Activated naive CD8-positive, alpha-beta T cell treated with anti-CD3 and anti-CD28 coated beads for 36 hours (primary cell): Measurements from ENCODE around the gene RFK. TPM values are rescaled to one million over a fixed set of nuclear protein-coding genes. Genes with fewer than 3 reads are reported as not detected.
"Not testable (repeated sequence)": the region's sequence is repeated elsewhere in the genome, so short reads cannot be mapped to it uniquely, and the experiment has no call there.

Experiments
- DNase-seq: peaks from one replicate; pipeline ENCODE4 v3.0.0; 2021
- H3K27ac Mint-ChIP-seq: one replicate; pipeline ENCODE4 v1.8.0; 2022; ENCODE audit warnings: mild to moderate bottlenecking, moderate library complexity, mixed read lengths
- H3K27me3 Mint-ChIP-seq: one replicate; pipeline ENCODE4 v1.8.0; 2022; ENCODE audit warnings: mild to moderate bottlenecking, mixed read lengths
- H3K36me3 Mint-ChIP-seq: one replicate; pipeline ENCODE4 v1.8.0; 2021; ENCODE audit warnings: mild to moderate bottlenecking, mixed read lengths
- H3K4me1 Mint-ChIP-seq: one replicate; pipeline ENCODE4 v1.8.0; 2021; ENCODE audit warnings: mixed read lengths
- H3K4me3 Mint-ChIP-seq: one replicate; pipeline ENCODE4 v1.8.0; 2022; ENCODE audit warnings: mild to moderate bottlenecking, moderate library complexity, mixed read lengths
- H3K9me3 Mint-ChIP-seq: one replicate; pipeline ENCODE4 v1.8.0; 2022; ENCODE audit warnings: mixed read lengths
- total RNA-seq, 2 experiments: library from RNA; stranded (reverse); gene quantifications; one replicate each; pipeline ENCODE4 v1.2.3, GENCODE V29; 2021

RFK gene
- total RNA-seq = 10 to 100 TPM; 11.3 to 11.9 TPM

GRCh38 chr9:76394195-76394959 lies at the start of gene RFK:
RFK (minus strand) TSS chr9:76394426; CDS start chr9:76394171, 255 bp downstream.
- peaks cover 20% of the 10 kb centered on the region for H3K4me1 Mint-ChIP-seq
- peaks cover 14% of the 10 kb centered on the region for H3K36me3 Mint-ChIP-seq
- H3K27me3 Mint-ChIP-seq = no peaks in the 10 kb centered on the region
- DNase-seq = peak; percentile 90
- peak within 1 kb of the TSS; percentile 96 for H3K4me3 Mint-ChIP-seq
- H3K27ac Mint-ChIP-seq = peak within 1 kb of the TSS; percentile 94
- H3K9me3 Mint-ChIP-seq = peaks cover 5% of the 10 kb centered on the region

GRCh38 chr9:76443887-76444286 lies 49.7 kb upstream of the RFK start:
- Mint-ChIP-seq H3K4me1 (peaks cover 27% of the 10 kb centered on the region), H3K27me3 (peaks cover 4% of the 10 kb centered on the region), H3K4me3 (no peak overlapping the region), H3K9me3 (peaks cover 2% of the 10 kb centered on the region), H3K36me3 (no peaks in the 10 kb centered on the region), H3K27ac (no peak overlapping the region)
- DNase-seq = no peak

DNA sequence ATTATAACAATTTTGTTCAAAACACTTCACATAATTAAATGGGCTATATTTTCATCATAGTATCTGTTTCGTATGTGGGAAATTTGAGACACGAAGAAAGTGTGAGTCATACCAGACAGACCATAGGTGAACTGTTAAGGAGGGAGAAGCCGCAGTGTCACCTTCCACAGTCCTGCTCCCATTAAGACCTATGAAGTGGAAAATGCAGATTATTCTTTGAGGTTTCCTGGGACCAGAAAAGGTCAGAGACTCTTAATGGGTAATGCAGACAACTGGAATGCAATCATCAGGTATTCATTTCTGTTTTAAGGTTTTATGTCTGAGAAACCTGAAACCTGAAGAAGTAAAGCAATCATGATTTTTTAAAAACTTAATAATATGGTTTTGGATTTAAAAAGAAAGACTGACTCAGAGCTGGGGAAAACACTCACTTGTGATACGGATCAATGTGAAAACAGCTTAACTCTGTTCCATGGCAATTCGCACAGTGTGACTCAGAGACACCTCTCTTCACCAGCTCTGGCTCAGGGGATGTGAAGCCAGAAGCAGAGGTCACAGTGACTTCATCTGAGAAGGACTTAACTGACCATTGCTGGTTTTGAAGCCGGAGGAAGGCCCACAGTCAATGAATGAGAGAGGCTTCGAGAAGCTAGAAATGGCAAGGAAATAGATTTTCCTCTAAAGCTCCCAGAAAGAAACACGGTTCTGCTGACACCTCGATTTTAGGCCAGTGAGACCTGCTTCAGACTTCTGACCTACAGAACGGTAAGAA lies 47.5 kb upstream of the RFK start:
- peaks cover 39% of the 10 kb centered on the region for H3K4me1 Mint-ChIP-seq

DNA sequence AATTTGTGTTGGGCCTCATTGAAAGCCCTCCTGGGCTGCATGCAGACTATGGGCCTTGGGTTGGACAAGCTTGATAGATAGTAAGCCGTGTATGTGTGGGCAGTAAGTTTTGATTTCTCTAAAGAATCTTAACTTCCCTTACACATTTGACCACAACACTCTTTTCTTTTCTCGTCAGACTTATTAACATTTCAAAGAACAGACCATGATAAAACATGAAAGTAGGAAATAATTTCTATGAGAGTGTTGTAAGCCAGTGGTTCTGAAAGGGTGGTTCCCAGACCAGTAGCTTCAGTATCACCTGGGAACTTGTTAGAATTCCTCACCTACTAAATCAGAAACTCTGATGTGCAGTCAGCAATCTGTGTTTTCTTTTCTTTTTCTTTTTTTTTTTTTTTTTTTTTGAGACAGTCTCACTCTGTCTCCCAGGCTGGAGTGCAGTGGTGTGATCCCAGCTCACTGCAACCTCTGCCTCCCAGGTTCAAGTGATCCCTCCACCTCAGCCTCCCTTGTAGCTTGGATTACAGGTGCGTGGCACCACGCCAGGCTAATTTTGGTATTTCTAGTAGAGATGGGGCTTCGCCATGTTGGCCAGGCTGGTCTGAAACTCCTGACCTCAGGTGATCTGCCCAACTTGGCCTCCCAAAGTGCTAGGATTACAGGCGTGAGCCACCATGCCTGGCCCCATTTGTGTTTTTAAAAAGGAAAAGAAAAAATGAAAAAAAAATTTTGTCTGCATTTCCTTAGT lies 44.8 kb upstream of the RFK start:
- Mint-ChIP-seq H3K36me3 (no peaks in the 10 kb centered on the region), H3K27me3 (peaks cover 8% of the 10 kb centered on the region), H3K4me1 (peaks cover 37% of the 10 kb centered on the region), H3K4me3 (no peak overlapping the region), H3K27ac (peak overlapping the region; percentile 81), H3K9me3 (peaks cover 2% of the 10 kb centered on the region)
- DNase-seq = peak; percentile 16

More for the DNA sequence above, 47.5 kb upstream of the RFK start:
- Mint-ChIP-seq H3K27ac (peak overlapping the region; percentile 93), H3K27me3 (peaks cover 4% of the 10 kb centered on the region), H3K4me3 (peak overlapping the region; percentile 55), H3K9me3 (peaks cover 2% of the 10 kb centered on the region), H3K36me3 (no peaks in the 10 kb centered on the region)
- peak; percentile 57 for DNase-seq

DNA sequence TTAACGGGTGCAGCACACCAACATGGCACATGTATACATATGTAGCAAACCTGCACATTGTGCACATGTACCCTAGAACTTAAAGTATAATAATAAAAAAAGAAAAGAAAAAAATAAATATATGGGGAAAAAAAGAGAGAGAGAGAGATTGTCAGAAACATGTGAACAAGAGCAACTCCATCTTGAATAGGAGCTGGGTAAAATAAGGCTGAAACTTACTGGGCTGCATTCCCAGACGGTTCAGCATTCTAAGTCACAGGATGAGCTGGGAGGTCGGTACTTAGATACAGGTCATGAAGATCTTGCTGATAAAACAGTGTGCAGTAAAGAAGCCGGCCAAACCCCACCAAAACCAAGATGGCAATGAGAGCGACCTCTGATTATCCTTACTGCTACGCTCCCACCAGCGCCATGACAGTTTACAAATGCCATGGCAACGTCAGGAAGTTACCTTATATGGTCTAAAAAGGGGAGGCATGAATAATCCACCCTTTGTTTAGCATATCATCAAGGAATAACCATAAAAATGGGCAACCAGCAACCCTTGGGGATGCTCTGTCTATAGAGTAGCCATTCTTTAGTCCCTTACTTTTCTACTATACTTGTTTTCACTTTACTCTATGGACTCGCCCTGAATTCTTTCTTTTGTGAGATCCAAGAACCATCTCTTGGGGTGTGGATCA lies 42.9 kb upstream of the RFK start:
- peak overlapping the region; percentile 81 for H3K27ac Mint-ChIP-seq
- H3K4me3 Mint-ChIP-seq, H3K9me3 Mint-ChIP-seq, DNase-seq, H3K36me3 Mint-ChIP-seq: not testable (repeated sequence)
- H3K27me3 Mint-ChIP-seq = peaks cover 14% of the 10 kb centered on the region
- peaks cover 36% of the 10 kb centered on the region for H3K4me1 Mint-ChIP-seq

DNA sequence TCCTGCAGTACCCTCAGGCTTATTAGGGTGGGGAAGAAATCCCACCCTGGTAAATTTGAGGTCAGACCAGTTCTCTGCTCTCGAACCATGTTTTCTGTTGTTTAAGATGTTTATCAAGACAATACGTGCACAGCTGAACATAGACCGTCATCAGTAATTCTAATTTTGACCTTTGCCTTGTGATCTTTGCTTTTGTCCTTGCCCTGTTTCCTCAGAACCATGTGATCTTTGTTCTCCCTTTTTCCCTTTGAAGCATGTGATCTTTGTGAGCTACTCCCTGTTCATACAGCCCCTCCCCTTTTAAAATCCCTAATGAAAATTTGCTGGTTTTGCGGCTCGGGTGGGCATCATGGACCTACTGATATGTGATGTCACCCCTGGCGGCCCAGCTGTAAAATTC lies 40.7 kb upstream of the RFK start:
- H3K4me1 Mint-ChIP-seq = peaks cover 19% of the 10 kb centered on the region
- not testable (repeated sequence) for H3K4me3 Mint-ChIP-seq, H3K27ac Mint-ChIP-seq, DNase-seq, H3K36me3 Mint-ChIP-seq, H3K9me3 Mint-ChIP-seq
- H3K27me3 Mint-ChIP-seq = peaks cover 14% of the 10 kb centered on the region

GRCh38 chr9:76433836-76434235 lies 39.6 kb upstream of the RFK start:
- Mint-ChIP-seq H3K9me3 (no peaks in the 10 kb centered on the region), H3K4me3 (no peak overlapping the region), H3K27ac (no peak overlapping the region), H3K27me3 (peaks cover 14% of the 10 kb centered on the region), H3K36me3 (no peaks in the 10 kb centered on the region), H3K4me1 (peaks cover 13% of the 10 kb centered on the region)
- no peak for DNase-seq

GRCh38 chr9:76433406-76433805 lies 39.2 kb upstream of the RFK start:
- Mint-ChIP-seq H3K27me3 (peaks cover 14% of the 10 kb centered on the region), H3K4me1 (peaks cover 10% of the 10 kb centered on the region), H3K4me3 (no peak overlapping the region), H3K36me3 (no peaks in the 10 kb centered on the region), H3K9me3 (no peaks in the 10 kb centered on the region), H3K27ac (no peak overlapping the region)
- no peak for DNase-seq

GRCh38 chr9:76431601-76432000 lies 37.4 kb upstream of the RFK start:
- Mint-ChIP-seq H3K27me3 (peaks cover 14% of the 10 kb centered on the region), H3K4me3 (no peak overlapping the region), H3K9me3 (no peaks in the 10 kb centered on the region)

DNA sequence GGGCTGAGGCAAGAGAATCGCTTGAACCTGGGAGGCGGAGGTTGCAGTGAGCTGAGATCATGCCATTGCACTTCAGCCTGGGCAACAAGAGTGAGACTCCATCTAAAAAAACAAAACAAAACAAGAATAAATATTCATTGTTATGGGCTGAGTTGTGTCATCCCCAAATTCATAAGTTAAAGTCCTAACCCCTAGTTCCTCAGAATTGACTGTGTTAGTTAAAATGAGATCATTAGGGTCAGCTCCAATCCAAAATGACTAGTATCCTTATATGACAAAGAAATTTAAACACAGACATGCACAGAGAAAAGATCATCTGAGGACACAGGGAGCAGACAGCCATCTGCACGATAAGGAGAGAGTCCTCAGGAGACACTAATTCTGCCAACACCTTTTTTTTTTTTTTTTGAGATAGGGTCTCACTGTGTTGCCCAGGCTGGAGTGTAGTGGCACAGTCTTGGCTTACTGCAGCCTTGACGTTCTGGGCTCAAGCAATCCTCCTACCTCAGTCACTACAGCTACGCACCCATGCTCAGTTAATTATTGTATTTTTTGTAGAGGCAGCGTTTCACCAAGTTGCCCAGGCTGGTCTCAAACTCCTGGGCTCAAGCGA lies 32.7 kb upstream of the RFK start:
- Mint-ChIP-seq H3K36me3 (no peaks in the 10 kb centered on the region), H3K27me3 (no peaks in the 10 kb centered on the region), H3K4me1 (peaks cover 7% of the 10 kb centered on the region), H3K4me3 (no peak overlapping the region), H3K27ac (no peak overlapping the region), H3K9me3 (no peaks in the 10 kb centered on the region)
- no peak for DNase-seq

More at GRCh38 chr9:76431601-76432000, 37.4 kb upstream of the RFK start:
- DNase-seq = no peak
- H3K36me3 Mint-ChIP-seq = no peaks in the 10 kb centered on the region
- H3K4me1 Mint-ChIP-seq = no peaks in the 10 kb centered on the region
- H3K27ac Mint-ChIP-seq = no peak overlapping the region

- Mint-ChIP-seq H3K27me3 (no peaks in the 10 kb centered on the region), H3K36me3 (no peaks in the 10 kb centered on the region), H3K9me3 (no peaks in the 10 kb centered on the region), H3K27ac (no peak overlapping the region), H3K4me1 (peaks cover 7% of the 10 kb centered on the region), H3K4me3 (no peak overlapping the region)
- no peak for DNase-seq
These were observed 31.6 kb upstream of the RFK start for GRCh38 chr9:76425677-76426453.

GRCh38 chr9:76424491-76424890 lies 30.3 kb upstream of the RFK start:
- Mint-ChIP-seq H3K27me3 (no peaks in the 10 kb centered on the region), H3K4me1 (peaks cover 7% of the 10 kb centered on the region), H3K36me3 (no peaks in the 10 kb centered on the region), H3K9me3 (no peaks in the 10 kb centered on the region), H3K4me3 (no peak overlapping the region), H3K27ac (no peak overlapping the region)
- no peak for DNase-seq

GRCh38 chr9:76423216-76424177 lies 29.3 kb upstream of the RFK start:
- H3K27ac Mint-ChIP-seq = no peak overlapping the region
- H3K4me3 Mint-ChIP-seq = no peak overlapping the region
- DNase-seq = no peak
- H3K9me3 Mint-ChIP-seq = no peaks in the 10 kb centered on the region
- H3K27me3 Mint-ChIP-seq = no peaks in the 10 kb centered on the region
- H3K36me3 Mint-ChIP-seq = no peaks in the 10 kb centered on the region
- H3K4me1 Mint-ChIP-seq = peaks cover 7% of the 10 kb centered on the region
